Measurements from ENCODE around the gene OR4X1.

- TF ChIP-seq, protein P1, sequence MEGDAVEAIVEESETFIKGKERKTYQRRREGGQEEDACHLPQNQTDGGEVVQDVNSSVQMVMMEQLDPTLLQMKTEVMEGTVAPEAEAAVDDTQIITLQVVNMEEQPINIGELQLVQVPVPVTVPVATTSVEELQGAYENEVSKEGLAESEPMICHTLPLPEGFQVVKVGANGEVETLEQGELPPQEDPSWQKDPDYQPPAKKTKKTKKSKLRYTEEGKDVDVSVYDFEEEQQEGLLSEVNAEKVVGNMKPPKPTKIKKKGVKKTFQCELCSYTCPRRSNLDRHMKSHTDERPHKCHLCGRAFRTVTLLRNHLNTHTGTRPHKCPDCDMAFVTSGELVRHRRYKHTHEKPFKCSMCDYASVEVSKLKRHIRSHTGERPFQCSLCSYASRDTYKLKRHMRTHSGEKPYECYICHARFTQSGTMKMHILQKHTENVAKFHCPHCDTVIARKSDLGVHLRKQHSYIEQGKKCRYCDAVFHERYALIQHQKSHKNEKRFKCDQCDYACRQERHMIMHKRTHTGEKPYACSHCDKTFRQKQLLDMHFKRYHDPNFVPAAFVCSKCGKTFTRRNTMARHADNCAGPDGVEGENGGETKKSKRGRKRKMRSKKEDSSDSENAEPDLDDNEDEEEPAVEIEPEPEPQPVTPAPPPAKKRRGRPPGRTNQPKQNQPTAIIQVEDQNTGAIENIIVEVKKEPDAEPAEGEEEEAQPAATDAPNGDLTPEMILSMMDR (conservative IDR thresholded peaks at IDR 0.05; ENCODE audit: low read length) = no peak
- TF ChIP-seq EZH2phosphoT487 (IDR thresholded peaks at IDR 0.05; ENCODE audit: borderline replicate concordance, low read depth, low read length) = no peak
These were observed at the start of gene OR4X1 for GRCh38 chr11:48263423-48263911.
